ENCODE results near the gene SH3PXD2B. TPM values are rescaled to one million over a fixed set of nuclear protein-coding genes. Genes with fewer than 3 reads are reported as not detected.

Gene SH3PXD2B
- total RNA-seq, 1 donor from 2014 or later: 74.1 TPM

GRCh38 chr5:172302047-172302710 is 152.1 kb downstream of the SH3PXD2B start:
- H3K4me3 Mint-ChIP-seq (ENCODE audit: unreplicated experiment): no peak overlapping the region
- H3K27me3 Mint-ChIP-seq (ENCODE audit: unreplicated experiment): no peaks in the 10 kb centered on the region
- no peak for DNase-seq (ENCODE audit: low spot score)
- H3K36me3 Mint-ChIP-seq (ENCODE audit: low read depth, unreplicated experiment): no peaks in the 10 kb centered on the region
- no peak for TF ChIP-seq CTCF (IDR thresholded peaks at IDR 0.05; ENCODE audit: unreplicated experiment)
- no peak overlapping the region for H3K27ac Mint-ChIP-seq (ENCODE audit: unreplicated experiment)
- H3K9me3 Mint-ChIP-seq (ENCODE audit: unreplicated experiment): no peaks in the 10 kb centered on the region
- H3K4me1 Mint-ChIP-seq (ENCODE audit: unreplicated experiment): no peaks in the 10 kb centered on the region

- Mint-ChIP-seq H3K9me3 (ENCODE audit: unreplicated experiment) (no peaks in the 10 kb centered on the region), H3K4me1 (ENCODE audit: unreplicated experiment) (no peaks in the 10 kb centered on the region), H3K27me3 (ENCODE audit: unreplicated experiment) (no peaks in the 10 kb centered on the region), H3K4me3 (ENCODE audit: unreplicated experiment) (no peak overlapping the region), H3K36me3 (ENCODE audit: low read depth, unreplicated experiment) (no peaks in the 10 kb centered on the region), H3K27ac (ENCODE audit: unreplicated experiment) (no peak overlapping the region)
- DNase-seq (ENCODE audit: low spot score): no peak
- TF ChIP-seq CTCF (IDR thresholded peaks at IDR 0.05; ENCODE audit: unreplicated experiment): no peak
Measured at GRCh38 chr5:172299916-172300439, 154.3 kb downstream of the SH3PXD2B start.

- DNase-seq (ENCODE audit: low spot score): no peak
- no peaks in the 10 kb centered on the region for H3K27me3 Mint-ChIP-seq (ENCODE audit: unreplicated experiment)
- no peaks in the 10 kb centered on the region for H3K36me3 Mint-ChIP-seq (ENCODE audit: low read depth, unreplicated experiment)
- H3K4me3 Mint-ChIP-seq (ENCODE audit: unreplicated experiment): no peak overlapping the region
- no peak overlapping the region for H3K27ac Mint-ChIP-seq (ENCODE audit: unreplicated experiment)
- H3K4me1 Mint-ChIP-seq (ENCODE audit: unreplicated experiment): peaks cover 2% of the 10 kb centered on the region
- H3K9me3 Mint-ChIP-seq (ENCODE audit: unreplicated experiment): no peaks in the 10 kb centered on the region
- no peak for TF ChIP-seq CTCF (IDR thresholded peaks at IDR 0.05; ENCODE audit: unreplicated experiment)
Measured at GRCh38 chr5:172294831-172295230, 159.5 kb downstream of the SH3PXD2B start.

- TF ChIP-seq CTCF (IDR thresholded peaks at IDR 0.05; ENCODE audit: unreplicated experiment): no peak
- no peak overlapping the region for H3K27ac Mint-ChIP-seq (ENCODE audit: unreplicated experiment)
- H3K9me3 Mint-ChIP-seq (ENCODE audit: unreplicated experiment): no peaks in the 10 kb centered on the region
- H3K27me3 Mint-ChIP-seq (ENCODE audit: unreplicated experiment): no peaks in the 10 kb centered on the region
- DNase-seq (ENCODE audit: low spot score): no peak
- H3K4me3 Mint-ChIP-seq (ENCODE audit: unreplicated experiment): no peak overlapping the region
- H3K36me3 Mint-ChIP-seq (ENCODE audit: low read depth, unreplicated experiment): no peaks in the 10 kb centered on the region
- H3K4me1 Mint-ChIP-seq (ENCODE audit: unreplicated experiment): peaks cover 2% of the 10 kb centered on the region
Measured at GRCh38 chr5:172293745-172294342, 160.5 kb downstream of the SH3PXD2B start.

Data from endothelial cell (in vitro differentiated cells).